Neural crest cell (in vitro differentiated cells): ENCODE measurements around the gene ITIH3. TPM values are rescaled to one million over a fixed set of nuclear protein-coding genes. Genes with fewer than 3 reads are reported as not detected.

Source experiments
- DNase-seq: peaks from one replicate; pipeline ENCODE4 v3.0.0; 2021; ENCODE audit warnings: low read depth, mixed read lengths, low spot score
- H3K27ac Mint-ChIP-seq: one replicate; pipeline ENCODE4 v1.8.0; 2021; ENCODE audit warnings: mild to moderate bottlenecking, mixed read lengths; ENCODE audit not compliant: unreplicated experiment
- H3K27me3 Mint-ChIP-seq: 2 replicates; pipeline ENCODE4 v1.8.0; 2021; ENCODE audit warnings: low read depth, mild to moderate bottlenecking, mixed read lengths
- H3K36me3 Mint-ChIP-seq: 2 replicates; pipeline ENCODE4 v1.8.0; 2021; ENCODE audit warnings: low read depth, mild to moderate bottlenecking, mixed read lengths
- H3K4me1 Mint-ChIP-seq: 2 replicates; pipeline ENCODE4 v1.8.0; 2021; ENCODE audit warnings: mixed read lengths
- H3K4me3 Mint-ChIP-seq: one replicate; pipeline ENCODE4 v1.8.0; 2021; ENCODE audit warnings: mild to moderate bottlenecking, mixed read lengths
- H3K9me3 Mint-ChIP-seq: 2 replicates; pipeline ENCODE4 v1.8.0; 2021; ENCODE audit warnings: mixed read lengths
- microRNA-seq: library from miRNA; unstranded; fragments of <30 nt; microRNA quantifications from one replicate; pipeline ENCODE4, GENCODE V29; 2020
- total RNA-seq: library from RNA; stranded (reverse); gene quantifications from 2 replicates; pipeline ENCODE4 v1.2.1, GENCODE V29; 2021
- TF ChIP-seq, protein P1 (sequence below): fragments of 200-600 bp; sonication (generic); conservative IDR thresholded peaks from 2 replicates; pipeline ENCODE4 v1.5.0; 2021; ENCODE audit warnings: antibody characterized with exemption, mild to moderate bottlenecking

ITIH3 gene
- total RNA-seq, 1 donor from 2014 or later = not detected

GRCh38 chr3:52857133-52857532 lies 62.5 kb downstream of the ITIH3 start:
- Mint-ChIP-seq H3K27me3 (no peaks in the 10 kb centered on the region), H3K27ac (peak overlapping the region; percentile 44), H3K4me3 (no peak overlapping the region), H3K36me3 (no peaks in the 10 kb centered on the region), H3K9me3 (no peaks in the 10 kb centered on the region), H3K4me1 (peaks cover 15% of the 10 kb centered on the region)
- no peak for DNase-seq
- TF ChIP-seq, protein P1, sequence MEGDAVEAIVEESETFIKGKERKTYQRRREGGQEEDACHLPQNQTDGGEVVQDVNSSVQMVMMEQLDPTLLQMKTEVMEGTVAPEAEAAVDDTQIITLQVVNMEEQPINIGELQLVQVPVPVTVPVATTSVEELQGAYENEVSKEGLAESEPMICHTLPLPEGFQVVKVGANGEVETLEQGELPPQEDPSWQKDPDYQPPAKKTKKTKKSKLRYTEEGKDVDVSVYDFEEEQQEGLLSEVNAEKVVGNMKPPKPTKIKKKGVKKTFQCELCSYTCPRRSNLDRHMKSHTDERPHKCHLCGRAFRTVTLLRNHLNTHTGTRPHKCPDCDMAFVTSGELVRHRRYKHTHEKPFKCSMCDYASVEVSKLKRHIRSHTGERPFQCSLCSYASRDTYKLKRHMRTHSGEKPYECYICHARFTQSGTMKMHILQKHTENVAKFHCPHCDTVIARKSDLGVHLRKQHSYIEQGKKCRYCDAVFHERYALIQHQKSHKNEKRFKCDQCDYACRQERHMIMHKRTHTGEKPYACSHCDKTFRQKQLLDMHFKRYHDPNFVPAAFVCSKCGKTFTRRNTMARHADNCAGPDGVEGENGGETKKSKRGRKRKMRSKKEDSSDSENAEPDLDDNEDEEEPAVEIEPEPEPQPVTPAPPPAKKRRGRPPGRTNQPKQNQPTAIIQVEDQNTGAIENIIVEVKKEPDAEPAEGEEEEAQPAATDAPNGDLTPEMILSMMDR = no peak

GRCh38 chr3:52857864-52858263 lies 63.3 kb downstream of the ITIH3 start:
- TF ChIP-seq, protein P1 = no peak
- no peak for DNase-seq
- Mint-ChIP-seq H3K9me3 (peaks cover 3% of the 10 kb centered on the region), H3K27me3 (no peaks in the 10 kb centered on the region), H3K4me1 (peaks cover 7% of the 10 kb centered on the region), H3K36me3 (peaks cover 3% of the 10 kb centered on the region), H3K4me3 (no peak overlapping the region), H3K27ac (no peak overlapping the region)

Small RNA genes lying within 50 kb of the gene (microRNA-seq; reads per million reads assigned to microRNA genes)
- not detected for gene MIR8064

Other genes with a start within 250 kb of the ITIH3 start
- 107 and 109 TPM in 2 replicates for gene PBRM1, start 108.9 kb upstream of the ITIH3 start, total RNA-seq
- gene GNL3, start 108.8 kb upstream of the ITIH3 start, total RNA-seq = 142 TPM in 2 replicates
- gene GLT8D1, start 89.0 kb upstream of the ITIH3 start, total RNA-seq = 64.1 and 69.9 TPM in 2 replicates
- gene SPCS1, start 88.7 kb upstream of the ITIH3 start, total RNA-seq = 101 and 109 TPM in 2 replicates
- 45.9 and 52.3 TPM in 2 replicates for gene NEK4, start 23.9 kb upstream of the ITIH3 start, total RNA-seq
- gene ITIH1, start 17.2 kb upstream of the ITIH3 start, total RNA-seq = not detected in 2 replicates
- gene ITIH4, start 35.9 kb downstream of the ITIH3 start, total RNA-seq = 6.3 and 8.6 TPM in 2 replicates
- gene MUSTN1, start 40.2 kb downstream of the ITIH3 start, total RNA-seq = 3.4 and 4.1 TPM in 2 replicates
- 20.3 and 21.3 TPM in 2 replicates for gene STIMATE, start 102.8 kb downstream of the ITIH3 start, total RNA-seq